Transverse colon (tissue), 3 donors: ENCODE measurements around the gene ZBTB46.

Experiments used
- POLR2A ChIP-seq: fragments of 450-650 bp; IDR thresholded peaks from one replicate; pipeline ENCODE4 v1.6.1; 2016; ENCODE audit warnings: antibody characterized with exemption, mild to moderate bottlenecking, moderate library complexity
- TF ChIP-seq, protein P1 (sequence below), 5 experiments: fragments of 200-600 bp in 3 of 5; fragments of 450-650 bp in 2 of 5; sonication (generic) in 3 of 5; IDR thresholded peaks; 1 replicate in 2 of 5; 2 replicates in 3 of 5; pipeline ENCODE4 v1.5.1; 2016 to 2017; ENCODE audit warnings: antibody characterized with exemption in 5 of 5, inconsistent platforms in 3 of 5, mild to moderate bottlenecking in 2 of 5, moderate library complexity in 1 of 5

- TF ChIP-seq, protein P1, sequence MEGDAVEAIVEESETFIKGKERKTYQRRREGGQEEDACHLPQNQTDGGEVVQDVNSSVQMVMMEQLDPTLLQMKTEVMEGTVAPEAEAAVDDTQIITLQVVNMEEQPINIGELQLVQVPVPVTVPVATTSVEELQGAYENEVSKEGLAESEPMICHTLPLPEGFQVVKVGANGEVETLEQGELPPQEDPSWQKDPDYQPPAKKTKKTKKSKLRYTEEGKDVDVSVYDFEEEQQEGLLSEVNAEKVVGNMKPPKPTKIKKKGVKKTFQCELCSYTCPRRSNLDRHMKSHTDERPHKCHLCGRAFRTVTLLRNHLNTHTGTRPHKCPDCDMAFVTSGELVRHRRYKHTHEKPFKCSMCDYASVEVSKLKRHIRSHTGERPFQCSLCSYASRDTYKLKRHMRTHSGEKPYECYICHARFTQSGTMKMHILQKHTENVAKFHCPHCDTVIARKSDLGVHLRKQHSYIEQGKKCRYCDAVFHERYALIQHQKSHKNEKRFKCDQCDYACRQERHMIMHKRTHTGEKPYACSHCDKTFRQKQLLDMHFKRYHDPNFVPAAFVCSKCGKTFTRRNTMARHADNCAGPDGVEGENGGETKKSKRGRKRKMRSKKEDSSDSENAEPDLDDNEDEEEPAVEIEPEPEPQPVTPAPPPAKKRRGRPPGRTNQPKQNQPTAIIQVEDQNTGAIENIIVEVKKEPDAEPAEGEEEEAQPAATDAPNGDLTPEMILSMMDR (IDR thresholded peaks at IDR 0.05) = no peak
- TF ChIP-seq POLR2A = no peak
Observed at GRCh38 chr20:63844511-63844991, 13.5 kb upstream of the ZBTB46 start.
